Measurements from ENCODE around the gene HAT1. TPM values are rescaled to one million over a fixed set of nuclear protein-coding genes. Genes with fewer than 3 reads are reported as not detected.

The HAT1 gene
- total RNA-seq, 2 donors from 2014 or later = 17.3 to 25.3 TPM

DNA sequence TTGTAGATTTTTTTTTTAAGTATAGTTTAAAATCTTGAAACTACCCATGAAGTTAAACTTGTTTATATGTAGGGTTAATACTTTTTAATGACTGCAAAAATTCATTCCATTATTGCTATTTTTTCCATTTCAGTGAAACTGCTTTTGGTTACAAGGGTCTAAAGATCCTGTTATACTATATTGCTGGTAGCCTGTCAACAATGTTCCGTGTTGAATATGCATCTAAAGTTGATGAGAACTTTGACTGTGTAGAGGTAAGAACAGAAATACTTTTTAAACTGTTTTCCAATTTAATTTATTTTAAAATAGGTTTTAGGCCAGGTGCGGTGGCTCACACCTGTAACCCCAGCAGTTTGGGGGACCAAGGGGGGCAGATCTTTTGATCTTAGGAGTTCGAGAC, 30.5 kb downstream of the HAT1 start:
- H3K9me3 ChIP-seq = no peaks in the 10 kb centered on the region
- TF ChIP-seq, protein P1, sequence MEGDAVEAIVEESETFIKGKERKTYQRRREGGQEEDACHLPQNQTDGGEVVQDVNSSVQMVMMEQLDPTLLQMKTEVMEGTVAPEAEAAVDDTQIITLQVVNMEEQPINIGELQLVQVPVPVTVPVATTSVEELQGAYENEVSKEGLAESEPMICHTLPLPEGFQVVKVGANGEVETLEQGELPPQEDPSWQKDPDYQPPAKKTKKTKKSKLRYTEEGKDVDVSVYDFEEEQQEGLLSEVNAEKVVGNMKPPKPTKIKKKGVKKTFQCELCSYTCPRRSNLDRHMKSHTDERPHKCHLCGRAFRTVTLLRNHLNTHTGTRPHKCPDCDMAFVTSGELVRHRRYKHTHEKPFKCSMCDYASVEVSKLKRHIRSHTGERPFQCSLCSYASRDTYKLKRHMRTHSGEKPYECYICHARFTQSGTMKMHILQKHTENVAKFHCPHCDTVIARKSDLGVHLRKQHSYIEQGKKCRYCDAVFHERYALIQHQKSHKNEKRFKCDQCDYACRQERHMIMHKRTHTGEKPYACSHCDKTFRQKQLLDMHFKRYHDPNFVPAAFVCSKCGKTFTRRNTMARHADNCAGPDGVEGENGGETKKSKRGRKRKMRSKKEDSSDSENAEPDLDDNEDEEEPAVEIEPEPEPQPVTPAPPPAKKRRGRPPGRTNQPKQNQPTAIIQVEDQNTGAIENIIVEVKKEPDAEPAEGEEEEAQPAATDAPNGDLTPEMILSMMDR (IDR thresholded peaks at IDR 0.05) = no peak
- H3K36me3 ChIP-seq = no peaks in the 10 kb centered on the region
- no peak for ATAC-seq (ENCODE audit: insufficient number of reproducible peaks, low FRiP score, low read depth)
- H3K27ac ChIP-seq = no peak overlapping the region
- no peak overlapping the region for H3K4me3 ChIP-seq
- H3K27me3 ChIP-seq (replicated peaks; ENCODE audit: insufficient read depth) = no peaks in the 10 kb centered on the region
- peaks cover 0 to 3% of the 10 kb centered on the region in 2 donors for H3K4me1 ChIP-seq (ENCODE audit: control insufficient read depth in 1 of 2, low read depth in 2 of 2)
- DNase-seq (ENCODE audit: low spot score) = no peak

DNA sequence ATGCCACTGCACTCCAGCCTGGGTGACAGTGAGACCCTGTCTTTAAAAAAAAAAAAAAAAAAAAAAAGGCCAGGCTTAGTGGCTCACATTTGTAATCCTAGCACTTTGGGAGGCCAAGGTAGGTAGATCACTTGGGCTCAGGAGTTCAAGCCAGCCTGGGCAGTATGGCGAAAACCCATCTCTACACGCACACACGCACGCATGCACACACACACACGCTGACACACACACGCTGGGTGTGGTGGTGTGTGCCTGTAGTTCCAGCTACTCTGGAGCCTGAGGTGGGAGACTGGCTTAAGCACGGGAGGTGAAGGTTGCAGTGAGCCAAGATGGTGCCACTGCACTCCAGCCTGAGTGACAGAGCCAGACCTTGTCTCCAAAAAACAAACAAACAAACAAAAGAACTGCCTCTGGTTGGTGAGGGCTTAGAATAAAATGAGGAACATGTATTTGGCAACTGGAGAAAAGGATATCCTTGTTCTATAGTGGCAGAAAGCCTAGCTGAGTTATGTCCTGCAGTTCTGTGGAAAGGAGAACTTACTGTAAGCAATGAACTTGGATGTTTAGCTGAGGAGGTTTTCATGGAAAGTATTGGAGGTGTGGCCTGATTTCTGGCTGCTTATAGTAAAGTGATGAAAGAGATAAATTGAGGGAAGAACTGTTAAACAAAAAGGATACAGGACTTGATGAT, 34.0 kb downstream of the HAT1 start:
- ATAC-seq (ENCODE audit: insufficient number of reproducible peaks, low FRiP score, low read depth) = no peak

DNA sequence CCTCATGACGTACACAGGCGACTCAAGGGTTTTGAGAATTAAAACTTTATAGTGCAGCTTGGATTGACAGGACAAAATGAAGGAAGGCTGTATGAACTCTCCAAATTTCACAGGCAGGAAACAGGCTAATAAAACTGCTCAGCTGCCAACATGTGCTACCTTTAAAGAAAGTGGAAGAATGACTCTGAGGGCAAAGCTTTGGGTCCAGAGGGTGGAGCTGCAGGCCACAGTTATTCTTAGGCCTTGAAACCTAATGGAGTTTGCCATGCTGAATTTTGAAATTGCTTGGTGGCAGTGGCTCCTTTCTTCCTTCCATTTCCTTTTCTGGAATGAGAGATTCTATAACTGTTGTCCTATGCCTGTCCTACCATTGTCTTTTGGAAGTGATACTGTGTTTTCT, 34.8 kb downstream of the HAT1 start:
- H3K27me3 ChIP-seq (replicated peaks; ENCODE audit: insufficient read depth) = no peaks in the 10 kb centered on the region
- H3K4me1 ChIP-seq (ENCODE audit: control insufficient read depth in 1 of 2, low read depth in 2 of 2) = peaks cover 4 to 8% of the 10 kb centered on the region in 2 donors
- H3K9me3 ChIP-seq = no peaks in the 10 kb centered on the region
- H3K4me3 ChIP-seq = no peak overlapping the region
- DNase-seq (ENCODE audit: low spot score) = no peak
- TF ChIP-seq, protein P1 (IDR thresholded peaks at IDR 0.05) = no peak
- no peak overlapping the region for H3K27ac ChIP-seq
- ATAC-seq (ENCODE audit: insufficient number of reproducible peaks, low FRiP score, low read depth) = no peak
- H3K36me3 ChIP-seq = no peaks in the 10 kb centered on the region

More for the DNA sequence above, 34.0 kb downstream of the HAT1 start:
- Histone ChIP-seq H3K9me3 (no peaks in the 10 kb centered on the region), H3K27ac (no peak overlapping the region), H3K36me3 (no peaks in the 10 kb centered on the region), H3K4me1 (ENCODE audit: control insufficient read depth in 1 of 2, low read depth in 2 of 2) (peaks cover 4 to 8% of the 10 kb centered on the region in 2 donors), H3K27me3 (replicated peaks; ENCODE audit: insufficient read depth) (no peaks in the 10 kb centered on the region), H3K4me3 (no peak overlapping the region)
- TF ChIP-seq, protein P1 (IDR thresholded peaks at IDR 0.05) = no peak
- DNase-seq (ENCODE audit: low spot score) = no peak

DNA sequence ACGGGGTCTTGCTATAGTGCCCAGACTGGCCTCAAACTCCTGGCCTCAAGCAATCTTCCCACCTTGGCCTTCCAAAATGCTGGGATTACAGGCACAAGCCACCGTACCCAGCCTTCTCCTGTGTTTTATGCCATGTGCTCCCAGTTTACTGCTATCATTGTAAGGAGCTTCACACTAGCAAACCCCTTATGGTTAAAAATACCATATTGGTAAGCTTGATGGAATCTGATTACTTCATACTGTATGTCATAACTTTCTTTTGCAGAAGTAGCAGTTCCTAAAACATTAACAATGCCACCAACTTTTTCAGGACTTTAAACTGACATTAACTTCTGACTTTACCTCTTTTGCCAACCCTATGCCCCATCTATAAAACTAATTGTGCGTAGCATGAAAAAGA, 36.2 kb downstream of the HAT1 start:
- no peaks in the 10 kb centered on the region for H3K9me3 ChIP-seq
- H3K4me3 ChIP-seq = no peak overlapping the region
- no peaks in the 10 kb centered on the region for H3K27me3 ChIP-seq (replicated peaks; ENCODE audit: insufficient read depth)
- TF ChIP-seq, protein P1 (IDR thresholded peaks at IDR 0.05) = no peak
- no peak for DNase-seq (ENCODE audit: low spot score)
- peaks cover 4 to 8% of the 10 kb centered on the region in 2 donors for H3K4me1 ChIP-seq (ENCODE audit: control insufficient read depth in 1 of 2, low read depth in 2 of 2)
- no peaks in the 10 kb centered on the region for H3K36me3 ChIP-seq
- ATAC-seq (ENCODE audit: insufficient number of reproducible peaks, low FRiP score, low read depth) = no peak
- H3K27ac ChIP-seq = no peak overlapping the region

DNA sequence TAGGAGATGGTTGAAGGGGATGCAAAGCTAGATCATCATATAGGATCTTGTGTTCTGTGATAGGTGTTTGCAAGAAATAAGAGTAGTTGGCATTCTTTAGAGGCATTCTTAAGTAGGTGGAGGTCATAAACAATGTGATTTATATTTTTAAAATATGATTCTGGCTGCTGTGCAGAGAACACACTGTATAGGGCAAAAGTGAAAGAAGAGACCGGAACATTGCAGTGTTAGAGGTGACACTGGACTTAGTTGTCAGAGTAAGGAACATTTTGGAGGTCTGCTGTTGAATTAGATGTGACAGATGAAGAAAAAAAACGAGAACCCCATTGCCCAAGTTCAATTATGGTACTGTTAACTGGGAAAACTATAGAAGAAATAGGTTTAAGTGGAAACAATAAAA, 37.7 kb downstream of the HAT1 start:
- DNase-seq (ENCODE audit: low spot score) (no peak), ATAC-seq (ENCODE audit: insufficient number of reproducible peaks, low FRiP score, low read depth) (no peak)
- TF ChIP-seq, protein P1 (IDR thresholded peaks at IDR 0.05) = no peak

More for the DNA sequence above, 37.7 kb downstream of the HAT1 start:
- Histone ChIP-seq H3K4me1 (ENCODE audit: control insufficient read depth in 1 of 2, low read depth in 2 of 2) (peaks cover 4 to 8% of the 10 kb centered on the region in 2 donors), H3K4me3 (no peak overlapping the region), H3K36me3 (no peaks in the 10 kb centered on the region), H3K9me3 (no peaks in the 10 kb centered on the region), H3K27me3 (replicated peaks; ENCODE audit: insufficient read depth) (no peaks in the 10 kb centered on the region), H3K27ac (no peak overlapping the region)

Data from thoracic aorta (tissue), 2 donors.